Astrocyte (in vitro differentiated cells and primary cell): Measurements from ENCODE around the gene PKDCC.

Experiments
- CTCF ChIP-seq: IDR thresholded peaks from 2 replicates; pipeline ENCODE4 v1.5.1; 2011; ENCODE audit warnings: low read depth, mild to moderate bottlenecking, inconsistent platforms, low read length, moderate library complexity; ENCODE audit not compliant: insufficient read depth
- EZH2 ChIP-seq: IDR thresholded peaks from 2 replicates; pipeline ENCODE4 v1.6.1; 2012; ENCODE audit warnings: mild to moderate bottlenecking, low read length, inconsistent platforms; ENCODE audit not compliant: insufficient read depth

- no peak for TF ChIP-seq EZH2
- no peak for TF ChIP-seq CTCF
These were observed 739 bp downstream of the PKDCC start for GRCh38 chr2:42048299-42049220.
